ENCODE data around the gene ARF1. TPM values are rescaled to one million over a fixed set of nuclear protein-coding genes. Genes with fewer than 3 reads are reported as not detected.

The ARF1 gene
- total RNA-seq, 1 experiment from 2014 or later = 330 TPM

- Mint-ChIP-seq H3K4me3 (no peak overlapping the region), H3K9me3 (no peaks in the 10 kb centered on the region), H3K27ac (no peak overlapping the region), H3K36me3 (no peaks in the 10 kb centered on the region), H3K27me3 (ENCODE audit: low read depth) (peaks cover 59% of the 10 kb centered on the region), H3K4me1 (peaks cover 7% of the 10 kb centered on the region; the same call in 1 of the 2 replicates)
- ChIA-PET POLR2A (no interaction called here), CTCF (no interaction called here)
- ATAC-seq (no peak), DNase-seq (ENCODE audit: low spot score) (no peak)
- TF ChIP-seq ZBTB43 (CRISPR knock-in tag; IDR thresholded peaks at IDR 0.05) (no peak), GABPB1 (CRISPR knock-in tag; IDR thresholded peaks at IDR 0.05) (peak; percentile 85)
Observed at GRCh38 chr1:228136901-228137300, 54.4 kb downstream of the ARF1 start.

GRCh38 chr1:228139406-228139930 is 57.0 kb downstream of the ARF1 start:
- no peak for DNase-seq (ENCODE audit: low spot score)
- H3K9me3 Mint-ChIP-seq = no peaks in the 10 kb centered on the region
- peaks cover 41% of the 10 kb centered on the region for H3K27me3 Mint-ChIP-seq (ENCODE audit: low read depth)
- peak overlapping the region; percentile 94 for H3K27ac Mint-ChIP-seq
- peak overlapping the region; percentile 88 for H3K4me3 Mint-ChIP-seq
- no peaks in the 10 kb centered on the region for H3K36me3 Mint-ChIP-seq
- ChIA-PET POLR2A (no interaction called here), CTCF (interaction anchor here (2.5 to 2.7 kb wide), 2 partner anchors 9 to 26 kb away, joined by 13 to 14 read pairs; partner anchors contain the start of gene IBA57)
- H3K4me1 Mint-ChIP-seq = peaks cover 7% of the 10 kb centered on the region; the same call in 1 of the 2 replicates
- ATAC-seq = no peak
- TF ChIP-seq GTF2I (CRISPR knock-in tag; conservative IDR thresholded peaks at IDR 0.05) = peak; percentile 62; the same call in 1 of the 2 replicates
- TF ChIP-seq JAZF1 (CRISPR knock-in tag; IDR thresholded peaks at IDR 0.05) = no peak
- TF ChIP-seq TEAD1 (CRISPR knock-in tag; IDR thresholded peaks at IDR 0.05) = 0 out of 2 replicates have a peak, but pooled peaks have one; percentile 34
- 0 out of 2 replicates have a peak, but pooled peaks have one; percentile 25 for TF ChIP-seq ZNF121 (CRISPR knock-in tag; IDR thresholded peaks at IDR 0.05)
- no peak for TF ChIP-seq ATF6 (CRISPR knock-in tag; IDR thresholded peaks at IDR 0.05)

- ATAC-seq = peak; percentile 98
- peak within 1 kb of the TSS; percentile 88 for H3K4me3 Mint-ChIP-seq
- DNase-seq (ENCODE audit: low spot score) = peak; percentile 100
- CTCF ChIA-PET = interaction anchor here (0.5 to 2.7 kb wide), 6 partner anchors 9 to 241 kb away, joined by 3 to 14 read pairs (median 4); partner anchors contain the start of genes GJC2 and IBA57
- peaks cover 34% of the 10 kb centered on the region for H3K27me3 Mint-ChIP-seq (ENCODE audit: low read depth)
- H3K9me3 Mint-ChIP-seq = no peaks in the 10 kb centered on the region
- peak within 1 kb of the TSS; percentile 94 for H3K27ac Mint-ChIP-seq
- peaks cover 7% of the 10 kb centered on the region; the same call in 1 of the 2 replicates for H3K4me1 Mint-ChIP-seq
- no peaks in the 10 kb centered on the region for H3K36me3 Mint-ChIP-seq
- POLR2A ChIA-PET = interaction anchor here (1.1 kb wide), 1 partner anchor 9 kb away, joined by 3 read pairs; no protein-coding TSS in a partner anchor
- TF ChIP-seq E2F5 (CRISPR knock-in tag; IDR thresholded peaks at IDR 0.05) (peak; percentile 75), PREB (CRISPR knock-in tag; IDR thresholded peaks at IDR 0.05; ENCODE audit: borderline replicate concordance) (no peak), HMGXB4 (CRISPR knock-in tag; IDR thresholded peaks at IDR 0.05) (peak; percentile 92), JUN (CRISPR knock-in tag; IDR thresholded peaks at IDR 0.05) (no peak), AFF4 (CRISPR knock-in tag; IDR thresholded peaks at IDR 0.05; ENCODE audit: borderline replicate concordance) (no peak), ZNF423 (CRISPR knock-in tag; IDR thresholded peaks at IDR 0.05) (peak; percentile 84), NFYB (CRISPR knock-in tag; conservative IDR thresholded peaks at IDR 0.05; ENCODE audit: low read depth) (peak; percentile 58), CDX4 (CRISPR knock-in tag; IDR thresholded peaks at IDR 0.05; ENCODE audit: borderline replicate concordance) (no peak), FOXK1 (CRISPR knock-in tag; IDR thresholded peaks at IDR 0.05) (peak; percentile 74), SP1 (CRISPR knock-in tag; conservative IDR thresholded peaks at IDR 0.05) (peak; percentile 100), PRRX2 (CRISPR knock-in tag; IDR thresholded peaks at IDR 0.05) (0 out of 2 replicates have a peak, but pooled peaks have one; percentile 50)
Observed at GRCh38 chr1:228139931-228140723, 57.6 kb downstream of the ARF1 start, which contains the start of gene GUK1. Gene GUK1 (plus strand): TSS chr1:228140279. CDS start chr1:228140303, 24 bp downstream.

Data from WTC11 (cell line).